Hepatocyte (in vitro differentiated cells): Measurements from ENCODE around the gene CISD3. TPM values are rescaled to one million over a fixed set of nuclear protein-coding genes. Genes with fewer than 3 reads are reported as not detected.

Source experiments
- DNase-seq: peaks from one replicate; pipeline ENCODE4 v3.0.0-alpha.2; 2016; ENCODE audit warnings: low spot score
- H2AFZ ChIP-seq: fragments of 200-600 bp; sonication (generic); 2 replicates; pipeline ENCODE4 v1.6.0; 2016; ENCODE audit warnings: antibody characterized with exemption, mild to moderate bottlenecking
- H3K27ac ChIP-seq: fragments of 200-600 bp; sonication (generic); 2 replicates; pipeline ENCODE4 v1.5.1; 2016; ENCODE audit warnings: mild to moderate bottlenecking
- H3K27me3 ChIP-seq: fragments of 200-600 bp; sonication (generic); 2 replicates; pipeline ENCODE4 v1.6.1; 2016
- H3K36me3 ChIP-seq: fragments of 200-600 bp; sonication (generic); replicated peaks from 2 replicates; pipeline ENCODE4 v1.5.1; 2016; ENCODE audit warnings: low read depth; ENCODE audit not compliant: insufficient read depth
- H3K4me1 ChIP-seq: fragments of 200-600 bp; sonication (generic); 2 replicates; pipeline ENCODE4 v1.5.1; 2016; ENCODE audit warnings: mild to moderate bottlenecking, moderate library complexity; ENCODE audit not compliant: insufficient read depth
- H3K4me2 ChIP-seq: fragments of 200-600 bp; sonication (generic); 2 replicates; pipeline ENCODE4 v1.6.0; 2016
- H3K4me3 ChIP-seq: fragments of 200-600 bp; sonication (generic); 2 replicates; pipeline ENCODE4 v1.5.1; 2016; ENCODE audit warnings: mild to moderate bottlenecking
- H3K79me2 ChIP-seq: fragments of 200-600 bp; sonication (generic); 2 replicates; pipeline ENCODE4 v1.6.0; 2017; ENCODE audit warnings: mild to moderate bottlenecking
- H3K9me2 ChIP-seq: fragments of 200-600 bp; sonication (generic); replicated peaks from 2 replicates; pipeline ENCODE4 v1.6.0; 2017; ENCODE audit warnings: mild to moderate bottlenecking; ENCODE audit not compliant: insufficient read depth
- H3K9me3 ChIP-seq: fragments of 200-600 bp; sonication (generic); 2 replicates; pipeline ENCODE4 v1.5.1; 2016; ENCODE audit warnings: low read depth, mild to moderate bottlenecking
- H4K20me1 ChIP-seq: fragments of 200-600 bp; sonication (generic); 2 replicates; pipeline ENCODE4 v1.6.0; 2016; ENCODE audit warnings: mild to moderate bottlenecking; ENCODE audit not compliant: insufficient read depth, poor library complexity, severe bottlenecking
- CTCF ChIP-seq: fragments of 200-600 bp; sonication (generic); IDR thresholded peaks from 2 replicates; pipeline ENCODE4 v1.5.1; 2016; ENCODE audit warnings: antibody characterized with exemption, mild to moderate bottlenecking; ENCODE audit not compliant: poor library complexity
- EZH2 ChIP-seq: fragments of 200-600 bp; sonication (generic); IDR thresholded peaks from 2 replicates; pipeline ENCODE4 v1.6.1; 2016; ENCODE audit warnings: antibody characterized with exemption, mild to moderate bottlenecking, borderline replicate concordance
- EZH2phosphoT487 ChIP-seq: fragments of 200-600 bp; sonication (generic); IDR thresholded peaks from one replicate; pipeline ENCODE4 v1.6.1; 2018; ENCODE audit warnings: antibody characterized with exemption, mild to moderate bottlenecking, low read depth, moderate library complexity; ENCODE audit not compliant: unreplicated experiment, severe bottlenecking
- WGBS: methylation state at CpG from one replicate; pipeline ENCODE4 v1.1.6; 2016; ENCODE audit warnings: low lambda C conversion rate; ENCODE audit errors: missing lambda C conversion rate; 5-methylcytosine and 5-hydroxymethylcytosine counted together
- polyA plus RNA-seq: library from polyadenylated mRNA; unstranded; fragments of >200 nt; fragmentation: Nextera tagmentation; extraction: Ambion mirVana; gene quantifications from 2 replicates; pipeline ENCODE4 v1.2.1, GENCODE V29; 2016
- total RNA-seq: library from RNA; depleted of rRNA; stranded (reverse); fragments of >200 nt; gene quantifications from 2 replicates; pipeline ENCODE4 v1.2.3, GENCODE V29; 2014

The CISD3 gene
- total and polyA plus RNA-seq, 2 experiments from 2014 or later, result 5.0 to 37.0 TPM

GRCh38 chr17:38703742-38704605 lies 26.2 kb upstream of the CISD3 start:
- DNase-seq, result peak; percentile 93
- no peaks in the 10 kb centered on the region for H3K27me3 ChIP-seq
- H3K4me2 ChIP-seq, result peak overlapping the region; percentile 97
- no peaks in the 10 kb centered on the region for H3K36me3 ChIP-seq
- no peaks in the 10 kb centered on the region for H3K9me3 ChIP-seq
- WGBS, result under 1% methylated on average over 43 of the region's 50 CpGs
- peak overlapping the region; percentile 94 for H3K4me3 ChIP-seq
- H3K9me2 ChIP-seq, result no peaks in the 10 kb centered on the region
- peak overlapping the region; percentile 98 for H3K27ac ChIP-seq
- peak overlapping the region; percentile 78 for H2AFZ ChIP-seq
- peaks cover 37% of the 10 kb centered on the region for H3K79me2 ChIP-seq
- H3K4me1 ChIP-seq, result peaks cover 29% of the 10 kb centered on the region
- no peak for TF ChIP-seq EZH2
- TF ChIP-seq EZH2phosphoT487, result no peak
- TF ChIP-seq CTCF, result no peak
- peaks cover 21% of the 10 kb centered on the region for H4K20me1 ChIP-seq

GRCh38 chr17:38704606-38705522 lies 25.3 kb upstream of the CISD3 start, which contains the start of gene MLLT6:
MLLT6 (plus strand) TSS chr17:38705273; CDS start chr17:38705633, 360 bp downstream.
- Histone ChIP-seq H3K9me2 (no peaks in the 10 kb centered on the region), H3K4me1 (peaks cover 25% of the 10 kb centered on the region), H3K79me2 (peaks cover 39% of the 10 kb centered on the region), H2AFZ (peak within 1 kb of the TSS; percentile 78), H3K4me2 (peak within 1 kb of the TSS; percentile 97), H4K20me1 (peaks cover 21% of the 10 kb centered on the region), H3K9me3 (no peaks in the 10 kb centered on the region), H3K36me3 (no peaks in the 10 kb centered on the region), H3K27me3 (no peaks in the 10 kb centered on the region), H3K27ac (peak within 1 kb of the TSS; percentile 98), H3K4me3 (peak within 1 kb of the TSS; percentile 94)
- DNase-seq, result peak; percentile 91
- TF ChIP-seq EZH2, result no peak
- under 1% methylated on average over 45 of the region's 100 CpGs for WGBS

- Histone ChIP-seq H3K4me1 (peaks cover 24% of the 10 kb centered on the region), H2AFZ (peak overlapping the region; percentile 60), H3K4me2 (peak overlapping the region; percentile 96), H3K9me2 (no peaks in the 10 kb centered on the region), H3K27me3 (no peaks in the 10 kb centered on the region), H3K27ac (peak overlapping the region; percentile 73), H4K20me1 (peaks cover 21% of the 10 kb centered on the region), H3K36me3 (no peaks in the 10 kb centered on the region), H3K4me3 (peak overlapping the region; percentile 76), H3K9me3 (no peaks in the 10 kb centered on the region), H3K79me2 (peaks cover 39% of the 10 kb centered on the region)
- TF ChIP-seq CTCF (no peak), EZH2phosphoT487 (no peak), EZH2 (no peak)
- DNase-seq, result peak; percentile 49
- no CpG with 5 or more reads among the region's 32 CpGs for WGBS
Measured at GRCh38 chr17:38705523-38705802, 24.7 kb upstream of the CISD3 start.
